GM23338 (cell line): ENCODE measurements around the gene GPR142.

ENCODE experiments used
- CREB1 ChIP-seq: fragments of 250-450 bp; sonication (Bioruptor Pico); IDR thresholded peaks from 2 replicates; pipeline ENCODE4 v1.5.0; 2020; ENCODE audit warnings: low read depth, mild to moderate bottlenecking, moderate library complexity
- EZH2 ChIP-seq: fragments of 200-600 bp; sonication (generic); IDR thresholded peaks from one replicate; pipeline ENCODE4 v1.8.0; 2017; ENCODE audit warnings: antibody characterized with exemption, mild to moderate bottlenecking, low read depth; ENCODE audit not compliant: unreplicated experiment
- EZH2phosphoT487 ChIP-seq: fragments of 200-600 bp; sonication (generic); IDR thresholded peaks from one replicate; pipeline ENCODE4 v1.8.1; 2018; ENCODE audit warnings: antibody characterized with exemption; ENCODE audit not compliant: unreplicated experiment
- POLR2AphosphoS5 ChIP-seq: IDR thresholded peaks from 2 replicates; pipeline ENCODE4 v1.6.1; 2016; ENCODE audit warnings: antibody characterized with exemption, low read depth
- STAT1 ChIP-seq: IDR thresholded peaks from one replicate; pipeline ENCODE4 v1.6.1; 2016; ENCODE audit warnings: antibody characterized with exemption; ENCODE audit not compliant: unreplicated experiment
- TF ChIP-seq, protein P1 (sequence below): IDR thresholded peaks from one replicate; pipeline ENCODE4 v1.6.1; 2018; ENCODE audit warnings: antibody characterized with exemption; ENCODE audit not compliant: unreplicated experiment
- TF ChIP-seq, protein P2 (sequence below), 2 experiments: fragments of 200-600 bp in 1 of 2; sonication (generic) in 1 of 2; conservative IDR thresholded peaks; 2 replicates each; pipeline versions ENCODE4 v1.5.1 to v1.6.1; 2016 to 2017; ENCODE audit warnings: antibody characterized with exemption in 2 of 2, low read depth in 2 of 2, mild to moderate bottlenecking in 2 of 2, moderate library complexity in 1 of 2
- TF ChIP-seq, protein P3 (sequence below): fragments of 250-450 bp; sonication (Bioruptor Pico); IDR thresholded peaks from 2 replicates; pipeline ENCODE4 v1.5.0; 2020; ENCODE audit warnings: mild to moderate bottlenecking, moderate library complexity

DNA sequence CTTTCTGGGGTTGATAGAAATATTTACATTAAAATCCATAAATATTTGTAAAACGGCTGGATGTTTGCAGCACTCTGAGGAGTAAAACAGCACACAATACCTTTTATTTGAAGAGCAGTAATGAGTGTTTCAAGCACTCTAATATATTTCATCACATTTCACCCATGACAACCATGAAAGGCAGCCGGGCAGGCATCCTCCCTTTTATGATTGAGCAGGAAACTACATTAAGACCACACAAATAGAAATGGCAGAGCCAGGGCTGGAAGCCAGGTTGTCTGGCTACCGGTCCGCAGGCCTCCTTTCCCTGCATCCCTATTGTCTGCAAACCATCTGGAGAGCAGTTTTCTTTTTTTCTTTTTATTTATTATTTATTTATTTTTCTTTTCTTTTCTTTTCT, 41.5 kb downstream of the GPR142 start:
- TF ChIP-seq, protein P1, sequence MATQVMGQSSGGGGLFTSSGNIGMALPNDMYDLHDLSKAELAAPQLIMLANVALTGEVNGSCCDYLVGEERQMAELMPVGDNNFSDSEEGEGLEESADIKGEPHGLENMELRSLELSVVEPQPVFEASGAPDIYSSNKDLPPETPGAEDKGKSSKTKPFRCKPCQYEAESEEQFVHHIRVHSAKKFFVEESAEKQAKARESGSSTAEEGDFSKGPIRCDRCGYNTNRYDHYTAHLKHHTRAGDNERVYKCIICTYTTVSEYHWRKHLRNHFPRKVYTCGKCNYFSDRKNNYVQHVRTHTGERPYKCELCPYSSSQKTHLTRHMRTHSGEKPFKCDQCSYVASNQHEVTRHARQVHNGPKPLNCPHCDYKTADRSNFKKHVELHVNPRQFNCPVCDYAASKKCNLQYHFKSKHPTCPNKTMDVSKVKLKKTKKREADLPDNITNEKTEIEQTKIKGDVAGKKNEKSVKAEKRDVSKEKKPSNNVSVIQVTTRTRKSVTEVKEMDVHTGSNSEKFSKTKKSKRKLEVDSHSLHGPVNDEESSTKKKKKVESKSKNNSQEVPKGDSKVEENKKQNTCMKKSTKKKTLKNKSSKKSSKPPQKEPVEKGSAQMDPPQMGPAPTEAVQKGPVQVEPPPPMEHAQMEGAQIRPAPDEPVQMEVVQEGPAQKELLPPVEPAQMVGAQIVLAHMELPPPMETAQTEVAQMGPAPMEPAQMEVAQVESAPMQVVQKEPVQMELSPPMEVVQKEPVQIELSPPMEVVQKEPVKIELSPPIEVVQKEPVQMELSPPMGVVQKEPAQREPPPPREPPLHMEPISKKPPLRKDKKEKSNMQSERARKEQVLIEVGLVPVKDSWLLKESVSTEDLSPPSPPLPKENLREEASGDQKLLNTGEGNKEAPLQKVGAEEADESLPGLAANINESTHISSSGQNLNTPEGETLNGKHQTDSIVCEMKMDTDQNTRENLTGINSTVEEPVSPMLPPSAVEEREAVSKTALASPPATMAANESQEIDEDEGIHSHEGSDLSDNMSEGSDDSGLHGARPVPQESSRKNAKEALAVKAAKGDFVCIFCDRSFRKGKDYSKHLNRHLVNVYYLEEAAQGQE, result no peak
- TF ChIP-seq EZH2, result no peak
- TF ChIP-seq, protein P2, sequence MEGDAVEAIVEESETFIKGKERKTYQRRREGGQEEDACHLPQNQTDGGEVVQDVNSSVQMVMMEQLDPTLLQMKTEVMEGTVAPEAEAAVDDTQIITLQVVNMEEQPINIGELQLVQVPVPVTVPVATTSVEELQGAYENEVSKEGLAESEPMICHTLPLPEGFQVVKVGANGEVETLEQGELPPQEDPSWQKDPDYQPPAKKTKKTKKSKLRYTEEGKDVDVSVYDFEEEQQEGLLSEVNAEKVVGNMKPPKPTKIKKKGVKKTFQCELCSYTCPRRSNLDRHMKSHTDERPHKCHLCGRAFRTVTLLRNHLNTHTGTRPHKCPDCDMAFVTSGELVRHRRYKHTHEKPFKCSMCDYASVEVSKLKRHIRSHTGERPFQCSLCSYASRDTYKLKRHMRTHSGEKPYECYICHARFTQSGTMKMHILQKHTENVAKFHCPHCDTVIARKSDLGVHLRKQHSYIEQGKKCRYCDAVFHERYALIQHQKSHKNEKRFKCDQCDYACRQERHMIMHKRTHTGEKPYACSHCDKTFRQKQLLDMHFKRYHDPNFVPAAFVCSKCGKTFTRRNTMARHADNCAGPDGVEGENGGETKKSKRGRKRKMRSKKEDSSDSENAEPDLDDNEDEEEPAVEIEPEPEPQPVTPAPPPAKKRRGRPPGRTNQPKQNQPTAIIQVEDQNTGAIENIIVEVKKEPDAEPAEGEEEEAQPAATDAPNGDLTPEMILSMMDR (conservative IDR thresholded peaks at IDR 0.05; ENCODE audit: low read depth in 2 of 2), result no peak
- no peak for TF ChIP-seq EZH2phosphoT487
- no peak for TF ChIP-seq POLR2AphosphoS5
- TF ChIP-seq STAT1, result no peak
- no peak for TF ChIP-seq CREB1
- TF ChIP-seq, protein P3, sequence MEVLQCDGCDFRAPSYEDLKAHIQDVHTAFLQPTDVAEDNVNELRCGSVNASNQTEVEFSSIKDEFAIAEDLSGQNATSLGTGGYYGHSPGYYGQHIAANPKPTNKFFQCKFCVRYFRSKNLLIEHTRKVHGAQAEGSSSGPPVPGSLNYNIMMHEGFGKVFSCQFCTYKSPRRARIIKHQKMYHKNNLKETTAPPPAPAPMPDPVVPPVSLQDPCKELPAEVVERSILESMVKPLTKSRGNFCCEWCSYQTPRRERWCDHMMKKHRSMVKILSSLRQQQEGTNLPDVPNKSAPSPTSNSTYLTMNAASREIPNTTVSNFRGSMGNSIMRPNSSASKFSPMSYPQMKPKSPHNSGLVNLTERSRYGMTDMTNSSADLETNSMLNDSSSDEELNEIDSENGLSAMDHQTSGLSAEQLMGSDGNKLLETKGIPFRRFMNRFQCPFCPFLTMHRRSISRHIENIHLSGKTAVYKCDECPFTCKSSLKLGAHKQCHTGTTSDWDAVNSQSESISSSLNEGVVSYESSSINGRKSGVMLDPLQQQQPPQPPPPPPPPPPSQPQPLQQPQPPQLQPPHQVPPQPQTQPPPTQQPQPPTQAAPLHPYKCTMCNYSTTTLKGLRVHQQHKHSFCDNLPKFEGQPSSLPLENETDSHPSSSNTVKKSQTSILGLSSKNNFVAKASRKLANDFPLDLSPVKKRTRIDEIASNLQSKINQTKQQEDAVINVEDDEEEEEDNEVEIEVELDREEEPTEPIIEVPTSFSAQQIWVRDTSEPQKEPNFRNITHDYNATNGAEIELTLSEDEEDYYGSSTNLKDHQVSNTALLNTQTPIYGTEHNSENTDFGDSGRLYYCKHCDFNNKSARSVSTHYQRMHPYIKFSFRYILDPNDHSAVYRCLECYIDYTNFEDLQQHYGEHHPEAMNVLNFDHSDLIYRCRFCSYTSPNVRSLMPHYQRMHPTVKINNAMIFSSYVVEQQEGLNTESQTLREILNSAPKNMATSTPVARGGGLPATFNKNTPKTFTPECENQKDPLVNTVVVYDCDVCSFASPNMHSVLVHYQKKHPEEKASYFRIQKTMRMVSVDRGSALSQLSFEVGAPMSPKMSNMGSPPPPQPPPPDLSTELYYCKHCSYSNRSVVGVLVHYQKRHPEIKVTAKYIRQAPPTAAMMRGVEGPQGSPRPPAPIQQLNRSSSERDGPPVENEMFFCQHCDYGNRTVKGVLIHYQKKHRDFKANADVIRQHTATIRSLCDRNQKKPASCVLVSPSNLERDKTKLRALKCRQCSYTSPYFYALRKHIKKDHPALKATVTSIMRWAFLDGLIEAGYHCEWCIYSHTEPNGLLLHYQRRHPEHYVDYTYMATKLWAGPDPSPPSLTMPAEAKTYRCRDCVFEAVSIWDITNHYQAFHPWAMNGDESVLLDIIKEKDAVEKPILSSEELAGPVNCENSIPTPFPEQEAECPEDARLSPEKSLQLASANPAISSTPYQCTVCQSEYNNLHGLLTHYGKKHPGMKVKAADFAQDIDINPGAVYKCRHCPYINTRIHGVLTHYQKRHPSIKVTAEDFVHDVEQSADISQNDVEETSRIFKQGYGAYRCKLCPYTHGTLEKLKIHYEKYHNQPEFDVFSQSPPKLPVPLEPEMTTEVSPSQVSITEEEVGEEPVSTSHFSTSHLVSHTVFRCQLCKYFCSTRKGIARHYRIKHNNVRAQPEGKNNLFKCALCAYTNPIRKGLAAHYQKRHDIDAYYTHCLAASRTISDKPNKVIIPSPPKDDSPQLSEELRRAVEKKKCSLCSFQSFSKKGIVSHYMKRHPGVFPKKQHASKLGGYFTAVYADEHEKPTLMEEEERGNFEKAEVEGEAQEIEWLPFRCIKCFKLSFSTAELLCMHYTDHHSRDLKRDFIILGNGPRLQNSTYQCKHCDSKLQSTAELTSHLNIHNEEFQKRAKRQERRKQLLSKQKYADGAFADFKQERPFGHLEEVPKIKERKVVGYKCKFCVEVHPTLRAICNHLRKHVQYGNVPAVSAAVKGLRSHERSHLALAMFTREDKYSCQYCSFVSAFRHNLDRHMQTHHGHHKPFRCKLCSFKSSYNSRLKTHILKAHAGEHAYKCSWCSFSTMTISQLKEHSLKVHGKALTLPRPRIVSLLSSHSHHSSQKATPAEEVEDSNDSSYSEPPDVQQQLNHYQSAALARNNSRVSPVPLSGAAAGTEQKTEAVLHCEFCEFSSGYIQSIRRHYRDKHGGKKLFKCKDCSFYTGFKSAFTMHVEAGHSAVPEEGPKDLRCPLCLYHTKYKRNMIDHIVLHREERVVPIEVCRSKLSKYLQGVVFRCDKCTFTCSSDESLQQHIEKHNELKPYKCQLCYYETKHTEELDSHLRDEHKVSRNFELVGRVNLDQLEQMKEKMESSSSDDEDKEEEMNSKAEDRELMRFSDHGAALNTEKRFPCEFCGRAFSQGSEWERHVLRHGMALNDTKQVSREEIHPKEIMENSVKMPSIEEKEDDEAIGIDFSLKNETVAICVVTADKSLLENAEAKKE (CRISPR knock-in tag), result no peak
